SU-DHL-6 (cell line): ENCODE measurements around the gene PXDC1.

Source experiments
- EZH2phosphoT487 ChIP-seq: fragments of 200-600 bp; sonication (generic), shearing (Covaris generic); conservative IDR thresholded peaks from 2 replicates; pipeline ENCODE4 v1.6.1; 2018; ENCODE audit warnings: mild to moderate bottlenecking, antibody characterized with exemption, low read length, moderate library complexity, mixed read lengths
- TF ChIP-seq, protein P1 (sequence below): fragments of 200-600 bp; sonication (generic); IDR thresholded peaks from one replicate; pipeline ENCODE4 v1.5.1; 2017; ENCODE audit warnings: antibody characterized with exemption, mild to moderate bottlenecking, low read length, moderate library complexity; ENCODE audit not compliant: insufficient read depth, poor library complexity, severe bottlenecking

DNA sequence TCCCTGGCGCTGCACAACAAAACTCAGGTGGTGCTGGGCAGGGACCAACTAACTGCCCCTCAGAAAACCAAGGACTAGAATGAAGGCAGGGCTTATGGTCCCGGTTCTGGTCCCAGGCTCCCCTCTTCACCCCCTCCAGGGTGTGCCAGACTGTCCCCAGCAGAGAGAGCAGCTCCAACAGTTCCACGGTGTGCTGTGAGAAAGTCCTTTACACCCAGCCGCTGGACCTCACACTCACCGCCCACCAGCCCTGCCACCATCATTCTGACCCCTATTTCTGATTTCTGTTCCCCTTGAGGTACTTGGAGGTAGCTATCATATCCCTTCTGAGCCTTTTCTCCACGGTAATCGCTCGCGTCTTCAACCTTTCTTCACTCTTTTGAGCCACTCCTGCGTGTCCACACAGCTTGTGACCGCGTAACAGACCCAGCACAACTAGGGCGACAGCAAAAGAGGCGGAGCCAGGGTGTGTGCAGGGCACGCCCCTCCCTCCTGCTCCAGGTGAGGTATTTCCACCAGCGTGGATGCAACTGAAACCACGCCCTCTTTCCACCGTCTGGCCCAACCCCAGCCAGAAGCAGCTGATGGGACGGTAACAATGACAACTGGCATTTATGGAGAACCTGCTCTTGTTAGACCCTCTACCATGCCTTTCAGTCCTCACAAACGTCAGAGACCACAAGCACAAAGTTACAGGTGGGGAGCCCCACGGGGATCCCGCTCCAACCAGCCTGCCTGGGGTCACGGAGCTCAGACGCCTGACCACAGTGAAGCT is 2.3 kb downstream of the PXDC1 start:
- TF ChIP-seq, protein P1, sequence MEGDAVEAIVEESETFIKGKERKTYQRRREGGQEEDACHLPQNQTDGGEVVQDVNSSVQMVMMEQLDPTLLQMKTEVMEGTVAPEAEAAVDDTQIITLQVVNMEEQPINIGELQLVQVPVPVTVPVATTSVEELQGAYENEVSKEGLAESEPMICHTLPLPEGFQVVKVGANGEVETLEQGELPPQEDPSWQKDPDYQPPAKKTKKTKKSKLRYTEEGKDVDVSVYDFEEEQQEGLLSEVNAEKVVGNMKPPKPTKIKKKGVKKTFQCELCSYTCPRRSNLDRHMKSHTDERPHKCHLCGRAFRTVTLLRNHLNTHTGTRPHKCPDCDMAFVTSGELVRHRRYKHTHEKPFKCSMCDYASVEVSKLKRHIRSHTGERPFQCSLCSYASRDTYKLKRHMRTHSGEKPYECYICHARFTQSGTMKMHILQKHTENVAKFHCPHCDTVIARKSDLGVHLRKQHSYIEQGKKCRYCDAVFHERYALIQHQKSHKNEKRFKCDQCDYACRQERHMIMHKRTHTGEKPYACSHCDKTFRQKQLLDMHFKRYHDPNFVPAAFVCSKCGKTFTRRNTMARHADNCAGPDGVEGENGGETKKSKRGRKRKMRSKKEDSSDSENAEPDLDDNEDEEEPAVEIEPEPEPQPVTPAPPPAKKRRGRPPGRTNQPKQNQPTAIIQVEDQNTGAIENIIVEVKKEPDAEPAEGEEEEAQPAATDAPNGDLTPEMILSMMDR = no peak
- no peak for TF ChIP-seq EZH2phosphoT487
